Measurements from ENCODE around the gene PIGU.
"Not testable (repeated sequence)": the region's sequence is repeated elsewhere in the genome, so short reads cannot be mapped to it uniquely, and the experiment has no call there.

Gene PIGU

DNA sequence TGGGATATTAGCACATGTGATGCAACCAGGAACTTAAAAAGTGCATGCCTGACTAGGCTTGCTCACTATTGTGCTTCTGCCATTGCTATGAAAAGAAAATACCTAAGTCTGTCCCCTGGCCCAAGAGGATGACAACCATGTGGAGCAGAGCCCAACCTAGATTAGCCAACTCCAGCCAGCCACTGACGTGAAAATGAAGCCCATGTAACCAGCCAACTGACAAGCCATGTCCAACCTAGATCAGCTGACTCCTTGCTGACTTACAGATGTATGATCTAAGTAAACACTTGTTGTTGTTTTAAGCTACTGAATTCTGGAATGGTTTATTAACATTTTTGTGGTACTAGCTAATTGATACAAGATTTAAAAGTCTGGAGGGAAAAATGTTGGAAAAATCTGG, 47.5 kb downstream of the PIGU start:
- TF ChIP-seq ZNF274 (IDR thresholded peaks at IDR 0.05; ENCODE audit: low read depth, low read length): no peak
- H3K4me3 ChIP-seq (ENCODE audit: low read length): no peak overlapping the region

DNA sequence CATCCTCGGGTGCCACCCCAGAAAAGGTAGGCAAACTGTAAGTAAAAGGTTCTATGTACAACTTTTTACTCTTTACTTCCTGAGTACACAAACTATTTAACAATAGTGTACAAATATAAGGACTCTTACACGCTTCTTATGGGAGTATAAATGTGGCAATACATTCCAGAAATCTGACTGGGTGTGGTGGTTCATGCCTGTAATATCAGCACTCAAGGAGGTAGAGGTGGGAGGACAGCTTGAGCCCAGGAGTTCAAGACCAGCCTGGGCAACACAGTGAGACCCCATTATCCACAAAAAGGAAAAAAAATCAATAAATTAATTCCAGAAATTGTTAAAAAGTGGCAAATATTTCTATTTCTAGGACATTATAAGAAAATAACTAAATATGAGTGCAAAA, 48.9 kb downstream of the PIGU start:
- no peak overlapping the region for H3K4me3 ChIP-seq (ENCODE audit: low read length)
- no peak for TF ChIP-seq ZNF274 (IDR thresholded peaks at IDR 0.05; ENCODE audit: low read depth, low read length)

DNA sequence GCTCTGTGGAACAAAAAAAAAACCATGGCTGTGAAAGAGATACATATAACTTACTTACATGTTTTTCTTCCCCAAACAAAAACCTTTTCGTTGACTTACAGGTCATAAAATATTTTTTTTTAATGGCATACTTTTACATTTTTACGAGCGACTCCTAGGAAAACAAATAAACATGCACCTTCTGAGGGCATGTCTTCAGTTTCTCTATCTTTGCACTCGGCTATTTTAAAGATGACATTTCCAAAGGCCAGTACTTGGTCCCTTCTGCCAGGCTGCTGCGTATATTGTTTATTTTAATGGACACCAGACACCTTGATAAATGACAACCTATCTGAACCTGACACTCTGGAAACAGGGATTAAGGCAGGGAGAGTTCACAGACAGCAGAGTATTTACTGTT, 49.4 kb downstream of the PIGU start:
- no peak for TF ChIP-seq ZNF274 (IDR thresholded peaks at IDR 0.05; ENCODE audit: low read depth, low read length)
- H3K4me3 ChIP-seq (ENCODE audit: low read length): no peak overlapping the region

DNA sequence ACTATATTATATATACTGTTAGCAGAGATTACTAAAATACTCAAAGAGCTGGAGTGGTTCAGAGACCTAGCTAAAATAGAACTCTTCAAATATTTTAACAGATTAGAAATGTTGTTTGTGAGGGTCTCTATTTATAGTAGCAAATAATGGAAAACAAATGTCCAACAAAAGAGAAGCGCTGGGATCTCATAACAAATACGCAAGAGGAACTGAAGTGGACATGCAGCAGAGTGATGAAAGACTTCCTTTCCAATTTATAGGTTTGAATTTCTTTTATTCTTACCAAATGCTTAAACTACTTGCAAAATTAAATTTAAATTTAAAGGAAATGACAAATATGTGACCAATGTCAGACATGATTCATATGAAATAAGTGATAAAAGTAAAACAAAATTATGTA, 49.9 kb downstream of the PIGU start:
- TF ChIP-seq ZNF274 (IDR thresholded peaks at IDR 0.05; ENCODE audit: low read depth, low read length): no peak
- H3K4me3 ChIP-seq (ENCODE audit: low read length): no peak overlapping the region

DNA sequence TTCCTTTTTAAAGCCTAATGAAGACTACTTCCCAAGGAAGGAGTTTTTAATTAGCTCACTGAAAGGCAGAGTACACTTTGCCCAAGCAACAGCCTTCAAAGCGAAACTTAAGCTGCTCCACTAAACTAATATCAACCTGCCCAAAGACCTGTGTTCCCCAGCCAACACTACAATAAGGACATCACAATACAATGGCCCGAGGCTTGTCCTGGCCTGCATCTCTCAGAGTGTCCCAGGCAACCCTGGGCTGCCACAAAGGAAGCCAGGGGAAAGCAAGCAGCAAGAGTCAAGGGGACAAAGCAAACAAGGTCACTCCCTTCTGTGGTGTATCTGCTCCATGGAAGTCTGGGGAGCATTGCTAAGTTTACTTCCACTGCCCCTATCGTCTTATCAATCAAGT, 52.3 kb downstream of the PIGU start:
- no peak overlapping the region for H3K4me3 ChIP-seq (ENCODE audit: low read length)
- TF ChIP-seq ZNF274 (IDR thresholded peaks at IDR 0.05; ENCODE audit: low read depth, low read length): no peak

DNA sequence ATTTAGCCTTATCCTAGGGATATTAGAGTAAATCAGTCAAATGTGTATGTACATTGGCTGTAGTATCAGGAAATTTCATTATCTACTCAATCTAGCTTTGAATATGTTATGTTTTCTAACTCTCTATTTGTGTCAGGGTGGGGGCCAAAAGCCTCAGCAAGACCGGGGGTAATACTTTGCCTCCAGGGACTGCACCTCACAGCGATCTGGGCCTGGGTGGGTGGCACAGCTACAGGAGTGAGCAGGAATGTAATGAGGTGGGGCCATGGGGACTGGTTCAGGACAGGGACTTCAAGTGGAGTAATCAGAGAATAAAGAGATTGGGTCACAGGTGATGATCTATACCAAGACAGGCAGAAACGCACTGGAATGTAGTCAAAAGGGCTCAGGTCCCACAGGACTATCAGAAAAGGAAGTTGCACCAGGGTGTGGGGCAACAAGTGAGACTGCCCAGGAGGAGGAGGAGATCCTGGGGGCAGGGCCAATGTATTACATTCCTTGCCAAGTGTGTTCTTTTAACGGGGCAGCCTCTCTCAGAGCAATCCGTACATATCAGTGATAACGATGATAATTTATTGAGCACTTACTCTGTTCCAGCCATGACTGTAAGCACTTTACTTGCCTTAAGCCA, 54.0 kb downstream of the PIGU start:
- TF ChIP-seq ZNF274 (IDR thresholded peaks at IDR 0.05; ENCODE audit: low read depth, low read length): no peak
- no peak overlapping the region for H3K4me3 ChIP-seq (ENCODE audit: low read length)

DNA sequence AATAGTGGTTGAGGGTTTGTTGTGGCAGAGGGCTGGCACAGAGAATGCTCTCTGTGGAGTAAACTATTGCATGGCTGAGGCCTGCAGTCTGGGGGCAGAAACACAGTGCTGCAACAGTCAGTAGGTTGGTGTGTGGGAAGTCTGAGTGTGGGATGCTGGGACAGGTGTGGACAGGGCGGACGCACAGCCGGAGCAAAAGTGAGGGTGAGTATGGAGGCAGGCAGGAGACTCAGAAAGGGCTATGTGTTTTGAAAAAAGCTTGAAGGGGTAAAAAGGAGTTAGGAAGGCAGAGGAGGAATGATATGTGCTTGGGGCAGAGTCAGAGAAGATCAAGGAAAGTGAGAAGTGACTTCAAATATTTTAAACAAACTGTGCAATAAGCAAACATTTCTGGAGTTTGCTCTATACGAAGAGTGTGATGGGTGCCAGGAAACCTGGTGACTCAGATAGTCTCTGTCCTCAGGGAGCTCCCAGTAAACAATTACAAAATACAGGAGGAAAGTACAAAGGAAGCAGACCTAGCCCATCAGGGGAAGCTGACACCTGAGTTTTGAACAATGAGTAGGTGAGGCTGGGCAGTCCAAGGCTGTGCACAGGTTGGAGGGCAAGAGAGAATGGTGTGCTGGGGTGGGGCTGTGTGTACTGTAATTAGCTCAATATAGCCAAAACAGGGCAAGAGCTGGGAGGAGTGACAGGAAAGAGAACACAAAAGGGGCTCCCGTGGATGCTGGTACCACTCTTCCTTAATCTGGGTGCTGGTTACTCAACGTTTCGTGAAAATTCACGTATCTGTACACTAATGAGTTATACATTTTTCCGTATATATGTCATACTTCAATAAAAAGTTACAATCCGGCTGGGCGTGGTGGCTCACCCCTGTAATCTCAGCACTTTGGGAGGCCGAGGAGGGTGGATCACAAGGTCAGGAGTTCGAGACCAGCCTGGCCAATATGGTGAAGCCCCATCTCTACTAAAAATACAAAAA, 55.2 kb downstream of the PIGU start:
- TF ChIP-seq ZNF274 (IDR thresholded peaks at IDR 0.05; ENCODE audit: low read depth, low read length): no peak
- H3K4me3 ChIP-seq (ENCODE audit: low read length): no peak overlapping the region

DNA sequence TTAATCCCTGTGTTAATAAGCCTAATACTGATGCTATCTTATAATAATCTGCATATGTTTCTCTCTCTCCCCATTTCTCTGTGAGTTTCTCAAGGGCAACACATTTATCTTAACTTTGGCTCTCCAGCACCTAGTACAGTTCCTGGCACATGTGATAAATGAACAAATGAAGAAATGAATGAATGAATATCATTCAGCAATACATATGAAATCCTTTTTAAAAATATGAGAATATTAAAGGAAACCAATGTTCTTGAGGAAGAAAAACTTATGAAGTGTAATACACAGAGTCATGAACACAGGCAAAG, 55.9 kb downstream of the PIGU start:
- no peak for TF ChIP-seq ZNF274 (IDR thresholded peaks at IDR 0.05; ENCODE audit: low read depth, low read length)
- no peak overlapping the region for H3K4me3 ChIP-seq (ENCODE audit: low read length)

DNA sequence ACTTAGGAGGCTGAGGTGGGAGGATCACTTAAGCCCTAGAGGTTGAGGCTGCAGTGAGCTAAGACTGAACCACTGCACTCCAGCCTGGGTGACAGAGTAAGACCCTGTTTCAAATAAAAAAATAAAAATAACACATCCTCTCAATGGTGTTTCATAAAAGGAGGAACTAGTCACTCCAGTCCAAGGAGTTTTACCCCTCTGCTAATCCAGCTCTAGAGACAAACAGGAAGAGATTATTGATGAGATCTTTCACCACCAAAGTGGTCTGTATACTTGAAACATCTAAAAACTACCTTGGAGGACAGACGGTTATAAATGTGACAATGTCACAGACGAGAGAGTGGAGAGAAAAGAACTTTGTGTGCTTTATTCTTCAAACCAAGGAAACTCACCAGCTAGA, 58.2 kb downstream of the PIGU start:
- no peak for TF ChIP-seq ZNF274 (IDR thresholded peaks at IDR 0.05; ENCODE audit: low read depth, low read length)
- H3K4me3 ChIP-seq (ENCODE audit: low read length): no peak overlapping the region

DNA sequence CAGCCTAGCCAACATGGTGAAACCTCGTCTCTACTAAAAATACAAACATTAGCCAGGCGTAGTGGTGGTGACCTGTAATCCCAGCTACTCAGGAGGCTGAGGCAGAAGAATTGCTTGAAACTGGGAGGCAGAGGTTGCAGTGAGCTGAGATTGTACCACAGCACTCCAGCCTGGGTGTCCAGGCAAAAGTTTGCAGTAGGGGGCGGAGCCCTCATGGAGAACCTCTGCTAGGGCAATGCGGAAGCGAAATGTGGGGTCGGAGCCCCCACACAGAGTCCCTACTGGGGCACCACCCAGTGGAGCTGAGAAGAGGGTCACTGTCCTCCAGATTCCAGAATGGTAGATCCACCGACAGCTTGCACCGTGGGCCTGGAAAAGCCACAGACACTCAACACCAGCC, 60.0 kb downstream of the PIGU start:
- H3K4me3 ChIP-seq (ENCODE audit: low read length): not testable (repeated sequence)

DNA sequence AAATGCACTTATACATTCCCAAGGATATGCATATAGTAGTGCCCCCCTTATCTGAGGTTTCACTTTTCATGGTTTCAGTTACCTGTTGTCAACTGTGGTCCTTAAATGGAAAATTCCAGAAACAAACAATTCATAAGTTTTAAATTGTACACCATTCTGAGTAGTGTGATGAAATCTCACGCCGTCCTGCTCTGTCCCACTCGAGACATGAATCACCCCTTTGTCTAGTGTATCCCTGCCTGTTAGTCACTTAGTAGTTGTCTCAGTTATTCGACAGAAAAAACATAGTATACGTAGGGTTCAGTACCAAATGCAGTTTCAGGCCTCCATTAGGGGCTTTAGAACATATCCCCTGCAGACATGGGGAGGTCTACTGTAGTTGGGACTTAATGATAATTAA, 61.4 kb downstream of the PIGU start:
- H3K4me3 ChIP-seq (ENCODE audit: low read length): no peak overlapping the region
- TF ChIP-seq ZNF274 (IDR thresholded peaks at IDR 0.05; ENCODE audit: low read depth, low read length): no peak

DNA sequence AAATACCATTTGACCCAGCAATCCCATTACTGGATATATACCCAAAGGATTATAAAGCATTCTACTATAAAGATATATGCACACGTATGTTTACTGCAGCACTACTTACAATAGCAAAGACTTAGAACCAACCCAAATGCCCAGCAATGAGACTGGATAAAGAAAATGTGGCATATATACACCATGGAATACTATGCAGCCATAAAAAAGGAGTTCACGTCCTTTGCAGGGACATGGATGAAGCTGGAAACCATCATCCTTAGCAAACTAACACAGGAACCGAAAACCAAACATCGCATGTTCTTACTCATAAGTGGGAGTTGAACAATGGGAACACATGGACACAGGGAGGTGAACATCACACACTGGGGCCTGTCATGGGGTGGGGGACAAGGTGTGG, 64.9 kb downstream of the PIGU start:
- H3K4me3 ChIP-seq (ENCODE audit: low read length): not testable (repeated sequence)

DNA sequence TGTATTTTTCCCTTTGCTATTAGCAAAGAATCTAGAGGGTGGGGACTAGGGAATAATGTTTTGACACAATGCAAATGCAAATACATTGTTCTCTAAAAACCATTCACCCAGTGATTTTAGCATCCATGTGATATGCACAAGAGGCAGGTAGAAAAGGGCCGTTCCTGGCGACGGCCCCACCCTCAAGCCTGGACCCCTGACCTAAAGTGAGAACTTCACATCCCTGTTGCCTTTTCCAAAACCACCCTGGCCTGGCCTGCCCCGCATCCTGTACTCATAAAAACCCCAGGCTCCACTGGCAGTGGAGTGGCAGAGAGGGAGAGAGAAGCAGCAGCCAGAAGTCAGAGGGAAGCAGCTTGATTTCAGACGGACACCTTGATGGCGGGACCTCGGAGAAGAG, 69.8 kb downstream of the PIGU start:
- H3K4me3 ChIP-seq (ENCODE audit: low read length): no peak overlapping the region
- TF ChIP-seq ZNF274 (IDR thresholded peaks at IDR 0.05; ENCODE audit: low read depth, low read length): no peak

DNA sequence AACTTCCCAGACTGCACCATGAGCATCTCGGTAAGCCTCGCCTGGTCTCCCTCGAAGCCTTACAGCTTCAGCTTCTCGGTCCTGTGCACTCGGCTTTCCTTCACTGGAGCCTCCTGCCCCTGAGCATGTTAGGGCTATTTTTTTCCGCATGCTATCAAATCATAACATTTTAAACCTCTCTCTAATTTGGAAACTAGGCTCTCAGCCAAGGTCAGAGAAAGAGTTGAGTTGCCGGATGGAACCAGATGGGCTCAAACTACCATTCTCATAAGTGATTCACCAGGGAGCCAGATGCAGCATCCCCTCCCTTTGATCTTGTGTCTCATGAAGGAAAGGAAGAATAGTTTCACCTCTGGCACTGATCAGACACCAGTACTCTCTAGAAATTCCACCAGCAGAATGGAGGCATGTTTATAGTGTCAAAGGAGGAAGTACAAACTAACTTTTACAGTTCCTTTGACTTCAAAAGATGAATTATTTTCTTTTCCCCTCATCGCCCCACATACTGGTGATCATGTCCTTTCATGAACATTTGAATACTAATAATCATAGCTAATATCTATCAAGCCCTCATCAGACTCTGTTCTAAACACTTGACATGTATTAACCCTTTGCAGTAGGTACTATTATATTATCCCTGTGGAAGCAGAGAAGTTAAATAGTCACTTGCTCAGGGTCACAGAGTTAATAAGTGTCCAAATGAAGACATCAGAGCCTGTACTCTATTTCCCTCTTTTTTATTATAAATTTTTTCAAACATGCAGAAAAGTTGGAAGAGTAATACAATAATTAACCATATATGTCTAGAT, 71.7 kb downstream of the PIGU start:
- TF ChIP-seq ZNF274 (IDR thresholded peaks at IDR 0.05; ENCODE audit: low read depth, low read length): no peak

More for the DNA sequence above, 71.7 kb downstream of the PIGU start:
- no peak overlapping the region for H3K4me3 ChIP-seq (ENCODE audit: low read length)

Data from GM08714 (cell line).